ENCODE results near the gene CEBPG.

GRCh38 chr19:33414667-33415605, 41.4 kb downstream of the CEBPG start:
- TF ChIP-seq POLR2AphosphoS5 (IDR thresholded peaks at IDR 0.05) (no peak), CTCF (IDR thresholded peaks at IDR 0.05) (no peak)
